Suprapubic skin (tissue), 4 donors: ENCODE measurements around the gene MOB3B. TPM values are rescaled to one million over a fixed set of nuclear protein-coding genes. Genes with fewer than 3 reads are reported as not detected.

Experiments used
- DNase-seq, 2 donors: peaks; one replicate each; pipeline ENCODE4 v3.0.0-alpha.2; 2019; ENCODE audit warnings: low spot score in 2 of 2
- H3K27ac ChIP-seq: fragments of 200-600 bp; sonication (generic); one replicate; pipeline ENCODE4 v1.5.1; 2019
- H3K27me3 ChIP-seq: fragments of 200-600 bp; sonication (generic); one replicate; pipeline ENCODE4 v1.5.1; 2019
- H3K36me3 ChIP-seq: fragments of 200-600 bp; sonication (generic); one replicate; pipeline ENCODE4 v1.5.1; 2019
- H3K4me1 ChIP-seq: fragments of 200-600 bp; sonication (generic); one replicate; pipeline ENCODE4 v1.5.1; 2019
- H3K4me3 ChIP-seq: fragments of 200-600 bp; sonication (generic); one replicate; pipeline ENCODE4 v1.5.1; 2019; ENCODE audit warnings: mild to moderate bottlenecking
- H3K9me3 ChIP-seq: fragments of 200-600 bp; sonication (generic); one replicate; pipeline ENCODE4 v1.5.1; 2019
- EP300 ChIP-seq: sonication (generic); formaldehyde crosslinking; IDR thresholded peaks from one replicate; pipeline ENCODE4 v1.6.1; 2017; ENCODE audit warnings: antibody characterized with exemption
- POLR2A ChIP-seq, 2 donors: fragments of 450-650 bp; IDR thresholded peaks; one replicate each; pipeline ENCODE4 v1.6.1; 2017; ENCODE audit warnings: antibody characterized with exemption in 2 of 2, mild to moderate bottlenecking in 2 of 2, moderate library complexity in 2 of 2
- POLR2AphosphoS5 ChIP-seq, 3 donors: sonication (generic); formaldehyde crosslinking; IDR thresholded peaks; one replicate each; pipeline ENCODE4 v1.6.1; 2017; ENCODE audit warnings: antibody characterized with exemption in 3 of 3
- WGBS: methylation state at CpG from one replicate; pipeline ENCODE4 v1.1.5; 2018; 5-methylcytosine and 5-hydroxymethylcytosine counted together
- total RNA-seq, 4 donors: library from RNA; depleted of rRNA; stranded (reverse); fragments of >200 nt; gene quantifications; one replicate each; pipeline ENCODE4 v1.1.0, GENCODE V29; 2016
- TF ChIP-seq, protein P1 (sequence below), 2 donors: fragments of 200-600 bp in 1 of 2; fragments of 450-650 bp in 1 of 2; sonication (generic) in 1 of 2; IDR thresholded peaks; one replicate each; pipeline ENCODE4 v1.5.1; 2016 to 2019; ENCODE audit warnings: antibody characterized with exemption in 2 of 2, mild to moderate bottlenecking in 1 of 2, moderate library complexity in 1 of 2

Gene MOB3B
- total RNA-seq, 4 donors from 2014 or later: 8.2 to 21.5 (median 10.9) TPM

DNA sequence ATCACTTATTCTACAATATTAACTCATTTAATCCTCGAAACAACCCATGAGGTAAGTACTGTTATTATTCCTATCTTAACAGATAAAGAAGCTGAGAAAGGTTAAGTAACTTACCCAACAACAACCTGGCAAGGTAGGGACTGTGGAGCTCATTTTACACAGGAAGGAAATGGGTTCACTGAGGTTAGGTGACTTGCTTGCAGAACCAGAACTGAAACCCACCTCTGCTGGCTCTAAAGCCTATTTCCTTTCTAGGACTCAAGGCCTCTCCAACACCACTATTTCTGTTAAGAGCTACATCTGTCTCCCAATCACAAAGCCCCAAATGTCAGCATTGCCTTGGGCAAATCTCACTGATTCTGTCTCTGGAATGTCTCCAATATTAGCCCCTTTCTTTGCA is 44.5 kb downstream of the MOB3B start:
- Histone ChIP-seq H3K27ac (no peak overlapping the region), H3K4me1 (no peaks in the 10 kb centered on the region), H3K9me3 (no peaks in the 10 kb centered on the region), H3K4me3 (no peak overlapping the region), H3K27me3 (no peaks in the 10 kb centered on the region), H3K36me3 (no peaks in the 10 kb centered on the region)
- 96% methylated on average over 1 of the region's 1 CpG for WGBS
- DNase-seq: no peak
- TF ChIP-seq POLR2A (IDR thresholded peaks at IDR 0.05) (no peak), EP300 (no peak), POLR2AphosphoS5 (IDR thresholded peaks at IDR 0.05) (no peak)
- TF ChIP-seq, protein P1, sequence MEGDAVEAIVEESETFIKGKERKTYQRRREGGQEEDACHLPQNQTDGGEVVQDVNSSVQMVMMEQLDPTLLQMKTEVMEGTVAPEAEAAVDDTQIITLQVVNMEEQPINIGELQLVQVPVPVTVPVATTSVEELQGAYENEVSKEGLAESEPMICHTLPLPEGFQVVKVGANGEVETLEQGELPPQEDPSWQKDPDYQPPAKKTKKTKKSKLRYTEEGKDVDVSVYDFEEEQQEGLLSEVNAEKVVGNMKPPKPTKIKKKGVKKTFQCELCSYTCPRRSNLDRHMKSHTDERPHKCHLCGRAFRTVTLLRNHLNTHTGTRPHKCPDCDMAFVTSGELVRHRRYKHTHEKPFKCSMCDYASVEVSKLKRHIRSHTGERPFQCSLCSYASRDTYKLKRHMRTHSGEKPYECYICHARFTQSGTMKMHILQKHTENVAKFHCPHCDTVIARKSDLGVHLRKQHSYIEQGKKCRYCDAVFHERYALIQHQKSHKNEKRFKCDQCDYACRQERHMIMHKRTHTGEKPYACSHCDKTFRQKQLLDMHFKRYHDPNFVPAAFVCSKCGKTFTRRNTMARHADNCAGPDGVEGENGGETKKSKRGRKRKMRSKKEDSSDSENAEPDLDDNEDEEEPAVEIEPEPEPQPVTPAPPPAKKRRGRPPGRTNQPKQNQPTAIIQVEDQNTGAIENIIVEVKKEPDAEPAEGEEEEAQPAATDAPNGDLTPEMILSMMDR (IDR thresholded peaks at IDR 0.05): no peak

GRCh38 chr9:27483576-27483975 is 46.0 kb downstream of the MOB3B start:
- Histone ChIP-seq H3K36me3 (no peaks in the 10 kb centered on the region), H3K27me3 (no peaks in the 10 kb centered on the region), H3K27ac (no peak overlapping the region), H3K4me3 (no peak overlapping the region), H3K9me3 (no peaks in the 10 kb centered on the region), H3K4me1 (no peaks in the 10 kb centered on the region)
- 84% methylated on average over 6 of the region's 6 CpGs for whole genome bisulfite sequencing
- TF ChIP-seq POLR2AphosphoS5 (IDR thresholded peaks at IDR 0.05) (no peak), POLR2A (IDR thresholded peaks at IDR 0.05) (no peak), EP300 (no peak)
- TF ChIP-seq, protein P1 (IDR thresholded peaks at IDR 0.05): no peak
- DNase-seq: no peak

DNA sequence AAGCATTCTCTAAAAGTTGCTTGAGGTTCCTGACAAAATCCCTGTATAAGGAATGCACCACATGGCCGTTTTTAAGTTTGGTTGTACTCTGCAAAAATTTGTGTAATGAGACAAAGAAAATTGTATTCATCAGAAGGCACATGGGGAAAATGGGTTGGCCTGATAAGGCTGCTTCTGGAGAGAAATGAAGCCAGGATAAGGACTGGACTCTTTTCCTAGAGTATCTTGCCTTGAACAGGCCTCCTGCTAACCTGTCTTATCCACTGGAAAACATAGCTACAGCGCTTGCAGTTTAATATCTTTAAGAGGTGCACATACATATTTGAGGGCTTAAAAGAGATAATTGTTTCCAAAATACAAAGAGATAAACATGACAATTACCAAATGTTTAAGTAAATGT is 46.9 kb downstream of the MOB3B start:
- H3K27ac ChIP-seq: no peak overlapping the region
- no peaks in the 10 kb centered on the region for H3K9me3 ChIP-seq
- H3K4me1 ChIP-seq: no peaks in the 10 kb centered on the region
- 86% methylated on average over 2 of the region's 2 CpGs for WGBS
- DNase-seq: no peak
- H3K4me3 ChIP-seq: no peak overlapping the region
- no peaks in the 10 kb centered on the region for H3K27me3 ChIP-seq
- TF ChIP-seq POLR2AphosphoS5 (IDR thresholded peaks at IDR 0.05) (no peak), EP300 (no peak), POLR2A (IDR thresholded peaks at IDR 0.05) (no peak)
- TF ChIP-seq, protein P1 (IDR thresholded peaks at IDR 0.05): no peak
- no peaks in the 10 kb centered on the region for H3K36me3 ChIP-seq

- 89% methylated on average over 1 of the region's 1 CpG for whole genome bisulfite sequencing
These were observed 51.3 kb downstream of the MOB3B start for GRCh38 chr9:27478322-27478721.

GRCh38 chr9:27476870-27477515 is 52.6 kb downstream of the MOB3B start:
- H3K4me1 ChIP-seq: peaks cover 17% of the 10 kb centered on the region
- H3K4me3 ChIP-seq: no peak overlapping the region
- no peak for DNase-seq
- no peak overlapping the region for H3K27ac ChIP-seq
- no peaks in the 10 kb centered on the region for H3K9me3 ChIP-seq
- WGBS: 95% methylated on average over 6 of the region's 6 CpGs
- TF ChIP-seq POLR2A (IDR thresholded peaks at IDR 0.05) (no peak), EP300 (no peak), POLR2AphosphoS5 (IDR thresholded peaks at IDR 0.05) (no peak)
- TF ChIP-seq, protein P1 (IDR thresholded peaks at IDR 0.05): no peak
- H3K36me3 ChIP-seq: no peaks in the 10 kb centered on the region
- H3K27me3 ChIP-seq: no peaks in the 10 kb centered on the region

More at GRCh38 chr9:27478322-27478721, 51.3 kb downstream of the MOB3B start:
- Histone ChIP-seq H3K36me3 (no peaks in the 10 kb centered on the region), H3K4me1 (peaks cover 5% of the 10 kb centered on the region), H3K27me3 (no peaks in the 10 kb centered on the region), H3K27ac (no peak overlapping the region), H3K9me3 (no peaks in the 10 kb centered on the region), H3K4me3 (no peak overlapping the region)
- DNase-seq: no peak
- TF ChIP-seq POLR2AphosphoS5 (IDR thresholded peaks at IDR 0.05) (no peak), EP300 (no peak), POLR2A (IDR thresholded peaks at IDR 0.05) (no peak)
- TF ChIP-seq, protein P1 (IDR thresholded peaks at IDR 0.05): no peak
